Effector memory CD4-positive, alpha-beta T cell (primary cell): Measurements from ENCODE around the gene TCF7L2.

Source experiments
- DNase-seq, 3 donors: peaks; one replicate each; pipeline ENCODE4 v3.0.0-alpha.2; 2020
- H3K27ac ChIP-seq: 2 replicates; pipeline ENCODE4 v1.7.0; 2013; ENCODE audit warnings: mild to moderate bottlenecking, low read length, moderate library complexity; ENCODE audit not compliant: insufficient read depth, poor library complexity, severe bottlenecking
- H3K27me3 ChIP-seq: replicated peaks from 2 replicates; pipeline ENCODE4 v1.7.0; 2013; ENCODE audit warnings: mild to moderate bottlenecking, low read length; ENCODE audit not compliant: insufficient read depth, control insufficient read depth, poor library complexity, severe bottlenecking
- H3K36me3 ChIP-seq: 2 replicates; pipeline ENCODE4 v1.7.0; 2013; ENCODE audit warnings: mild to moderate bottlenecking, low read length, moderate library complexity; ENCODE audit not compliant: control insufficient read depth, insufficient read depth
- H3K4me1 ChIP-seq: 2 replicates; pipeline ENCODE4 v1.7.0; 2013; ENCODE audit warnings: low read length, mild to moderate bottlenecking; ENCODE audit not compliant: control insufficient read depth, insufficient read depth, poor library complexity, severe bottlenecking
- H3K4me3 ChIP-seq: 2 replicates; pipeline ENCODE4 v1.7.0; 2013; ENCODE audit warnings: low read length, low read depth, mild to moderate bottlenecking; ENCODE audit not compliant: insufficient read depth, poor library complexity, severe bottlenecking
- H3K9me3 ChIP-seq: 2 replicates; pipeline ENCODE4 v1.7.0; 2013; ENCODE audit warnings: mild to moderate bottlenecking, low read length, moderate library complexity; ENCODE audit not compliant: control insufficient read depth

The TCF7L2 gene

GRCh38 chr10:112945811-112946210, 4.2 kb upstream of the TCF7L2 start:
- no peak for DNase-seq
- H3K9me3 ChIP-seq, result no peaks in the 10 kb centered on the region
- H3K27me3 ChIP-seq, result no peaks in the 10 kb centered on the region
- H3K4me3 ChIP-seq, result no peak overlapping the region
- peaks cover 12% of the 10 kb centered on the region for H3K4me1 ChIP-seq
- no peak overlapping the region for H3K27ac ChIP-seq
- no peaks in the 10 kb centered on the region for H3K36me3 ChIP-seq

- no peaks in the 10 kb centered on the region for H3K9me3 ChIP-seq
- no peaks in the 10 kb centered on the region for H3K27me3 ChIP-seq
- peaks cover 13% of the 10 kb centered on the region for H3K4me1 ChIP-seq
- H3K4me3 ChIP-seq, result no peak overlapping the region
- no peaks in the 10 kb centered on the region for H3K36me3 ChIP-seq
- DNase-seq, result no peak
- H3K27ac ChIP-seq, result no peak overlapping the region
Observed at GRCh38 chr10:112946649-112947048, 3.4 kb upstream of the TCF7L2 start.

DNA sequence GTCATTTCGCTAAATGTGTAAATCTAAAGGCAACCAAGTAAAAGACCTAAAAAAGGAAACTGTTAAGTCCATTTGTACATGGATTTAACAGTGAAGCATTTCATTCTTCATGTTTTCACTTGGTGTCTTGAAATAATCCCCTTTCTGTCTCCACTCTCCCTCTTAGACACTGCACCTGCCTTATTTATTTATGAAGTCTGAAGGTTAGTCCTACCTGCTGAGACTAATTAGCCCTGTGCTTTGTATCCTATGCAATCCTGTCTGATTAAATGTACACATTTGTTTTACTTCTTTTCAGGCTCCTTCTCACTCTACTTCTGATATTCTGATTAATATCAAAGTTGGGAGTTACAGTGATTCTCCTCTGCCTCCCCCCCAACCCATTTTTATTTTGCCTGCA, 1.9 kb upstream of the TCF7L2 start:
- DNase-seq, result no peak
- Histone ChIP-seq H3K4me3 (no peak overlapping the region), H3K27me3 (no peaks in the 10 kb centered on the region), H3K4me1 (peaks cover 21% of the 10 kb centered on the region), H3K27ac (no peak overlapping the region), H3K36me3 (no peaks in the 10 kb centered on the region), H3K9me3 (no peaks in the 10 kb centered on the region)

DNA sequence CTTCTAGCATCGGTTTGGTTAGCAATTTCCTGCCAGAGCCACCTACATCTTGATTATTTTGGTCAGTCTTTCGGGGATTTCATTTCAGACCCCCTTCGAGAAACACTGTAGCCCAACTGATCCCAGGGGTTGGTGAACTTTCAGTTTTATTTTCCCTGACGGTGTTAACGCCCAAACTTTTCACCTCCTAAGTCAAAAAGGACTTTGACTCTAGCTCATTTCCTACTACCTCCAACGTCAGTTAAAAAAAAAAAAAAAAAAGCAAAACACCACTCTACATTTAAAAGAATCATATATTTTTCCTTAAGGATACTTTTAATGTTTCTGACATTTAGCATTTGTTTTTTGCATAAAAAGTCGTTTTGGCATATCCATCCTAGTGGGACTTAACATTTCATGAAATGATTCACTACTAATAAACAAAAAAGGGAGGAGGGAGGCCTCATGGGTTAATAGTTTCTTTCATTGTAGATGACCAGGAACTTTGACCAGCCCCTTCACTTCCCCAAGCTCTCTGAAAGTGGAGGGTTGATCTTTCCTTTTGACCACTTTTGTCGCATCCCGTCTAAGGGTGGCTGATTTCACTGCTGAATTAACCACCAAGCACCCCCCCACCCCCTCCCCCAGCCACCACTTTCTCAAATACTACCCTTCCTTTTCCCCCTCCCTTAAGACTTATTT, 764 bp upstream of the TCF7L2 start:
- peak overlapping the region; percentile 64 for H3K4me3 ChIP-seq
- H3K27ac ChIP-seq, result no peak overlapping the region
- H3K27me3 ChIP-seq, result no peaks in the 10 kb centered on the region
- no peaks in the 10 kb centered on the region for H3K9me3 ChIP-seq
- peaks cover 21% of the 10 kb centered on the region for H3K4me1 ChIP-seq
- DNase-seq, result no peak
- H3K36me3 ChIP-seq, result no peaks in the 10 kb centered on the region

DNA sequence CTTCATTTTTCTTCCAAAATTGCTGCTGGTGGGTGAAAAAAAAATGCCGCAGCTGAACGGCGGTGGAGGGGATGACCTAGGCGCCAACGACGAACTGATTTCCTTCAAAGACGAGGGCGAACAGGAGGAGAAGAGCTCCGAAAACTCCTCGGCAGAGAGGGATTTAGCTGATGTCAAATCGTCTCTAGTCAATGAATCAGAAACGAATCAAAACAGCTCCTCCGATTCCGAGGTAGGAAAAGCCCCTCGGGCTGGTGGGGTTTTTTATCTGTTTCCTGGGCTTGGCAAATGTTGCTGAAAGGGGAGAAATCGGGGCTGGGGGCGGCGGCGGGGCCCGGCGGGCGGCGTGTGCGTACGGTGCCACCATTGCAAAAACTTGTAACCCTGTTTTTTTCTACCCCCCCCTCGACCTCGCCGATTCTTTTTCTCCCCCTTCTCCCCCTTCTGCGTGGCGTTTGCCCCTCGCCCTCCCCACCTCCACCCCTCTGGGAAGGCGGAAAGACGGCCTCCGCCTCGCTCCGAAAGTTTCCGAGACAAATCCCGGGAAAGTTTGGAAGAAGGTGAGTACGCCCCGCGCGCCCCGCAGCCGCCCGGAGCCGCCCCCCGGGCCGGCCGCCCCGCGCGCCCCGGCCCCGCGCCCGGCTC, 789 bp downstream of the TCF7L2 start:
- no peaks in the 10 kb centered on the region for H3K9me3 ChIP-seq
- H3K27ac ChIP-seq, result peak overlapping the region; percentile 18
- H3K27me3 ChIP-seq, result no peaks in the 10 kb centered on the region
- H3K36me3 ChIP-seq, result no peaks in the 10 kb centered on the region
- no peak for DNase-seq
- H3K4me3 ChIP-seq, result peak overlapping the region; percentile 64
- H3K4me1 ChIP-seq, result peaks cover 21% of the 10 kb centered on the region

DNA sequence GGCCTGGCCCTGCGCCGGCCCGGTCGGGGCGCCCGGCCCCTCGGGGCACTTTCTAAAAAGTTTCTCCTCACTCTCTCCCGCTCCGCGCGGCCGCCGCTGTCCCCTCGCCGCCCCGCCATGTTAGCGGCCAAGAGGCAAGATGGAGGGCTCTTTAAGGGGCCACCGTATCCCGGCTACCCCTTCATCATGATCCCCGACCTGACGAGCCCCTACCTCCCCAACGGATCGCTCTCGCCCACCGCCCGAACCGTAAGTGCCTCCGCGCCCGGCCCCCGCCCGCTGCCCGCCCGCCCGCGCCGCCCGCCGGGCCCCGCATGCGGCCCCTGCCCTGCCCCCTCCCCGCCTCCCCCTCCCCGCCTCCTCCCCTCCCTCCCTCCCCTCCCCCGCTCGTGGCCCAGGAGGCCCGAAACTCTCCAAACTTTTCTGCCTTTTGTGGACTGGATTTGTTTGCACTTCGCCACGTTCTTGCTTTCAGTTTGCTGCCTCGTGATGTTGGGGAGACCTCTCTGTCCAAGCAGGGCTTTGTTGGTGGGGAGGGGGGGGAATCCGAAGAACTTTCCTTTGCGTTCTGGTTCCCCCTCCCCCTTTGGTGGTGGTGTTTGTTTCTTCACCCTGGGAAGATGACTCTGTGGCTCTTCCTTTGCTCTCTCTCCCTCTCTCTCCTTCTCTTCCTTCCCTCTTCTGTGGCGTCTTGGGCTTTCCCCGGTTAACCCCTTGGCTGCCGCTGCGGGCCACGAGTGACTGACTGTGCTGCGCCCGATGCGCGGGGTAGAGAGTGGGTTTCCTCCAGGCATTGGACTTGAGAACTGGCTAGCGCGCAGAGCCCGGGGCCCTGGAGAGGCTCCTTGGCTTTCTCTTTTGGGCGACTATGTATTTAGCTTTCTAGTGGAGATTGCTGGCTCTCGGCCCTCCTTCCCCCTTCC, 1.6 kb downstream of the TCF7L2 start:
- Histone ChIP-seq H3K36me3 (no peaks in the 10 kb centered on the region), H3K27me3 (no peaks in the 10 kb centered on the region), H3K4me3 (peak overlapping the region; percentile 64), H3K9me3 (no peaks in the 10 kb centered on the region), H3K4me1 (peaks cover 21% of the 10 kb centered on the region), H3K27ac (peak overlapping the region; percentile 18)
- DNase-seq, result peak; percentile 19 to 23 (median 22)

GRCh38 chr10:112952282-112953173, 2.5 kb downstream of the TCF7L2 start:
- Histone ChIP-seq H3K4me3 (peak overlapping the region; percentile 61), H3K36me3 (no peaks in the 10 kb centered on the region), H3K9me3 (no peaks in the 10 kb centered on the region), H3K27ac (peak overlapping the region; percentile 18), H3K4me1 (peaks cover 21% of the 10 kb centered on the region), H3K27me3 (no peaks in the 10 kb centered on the region)
- DNase-seq, result no peak

DNA sequence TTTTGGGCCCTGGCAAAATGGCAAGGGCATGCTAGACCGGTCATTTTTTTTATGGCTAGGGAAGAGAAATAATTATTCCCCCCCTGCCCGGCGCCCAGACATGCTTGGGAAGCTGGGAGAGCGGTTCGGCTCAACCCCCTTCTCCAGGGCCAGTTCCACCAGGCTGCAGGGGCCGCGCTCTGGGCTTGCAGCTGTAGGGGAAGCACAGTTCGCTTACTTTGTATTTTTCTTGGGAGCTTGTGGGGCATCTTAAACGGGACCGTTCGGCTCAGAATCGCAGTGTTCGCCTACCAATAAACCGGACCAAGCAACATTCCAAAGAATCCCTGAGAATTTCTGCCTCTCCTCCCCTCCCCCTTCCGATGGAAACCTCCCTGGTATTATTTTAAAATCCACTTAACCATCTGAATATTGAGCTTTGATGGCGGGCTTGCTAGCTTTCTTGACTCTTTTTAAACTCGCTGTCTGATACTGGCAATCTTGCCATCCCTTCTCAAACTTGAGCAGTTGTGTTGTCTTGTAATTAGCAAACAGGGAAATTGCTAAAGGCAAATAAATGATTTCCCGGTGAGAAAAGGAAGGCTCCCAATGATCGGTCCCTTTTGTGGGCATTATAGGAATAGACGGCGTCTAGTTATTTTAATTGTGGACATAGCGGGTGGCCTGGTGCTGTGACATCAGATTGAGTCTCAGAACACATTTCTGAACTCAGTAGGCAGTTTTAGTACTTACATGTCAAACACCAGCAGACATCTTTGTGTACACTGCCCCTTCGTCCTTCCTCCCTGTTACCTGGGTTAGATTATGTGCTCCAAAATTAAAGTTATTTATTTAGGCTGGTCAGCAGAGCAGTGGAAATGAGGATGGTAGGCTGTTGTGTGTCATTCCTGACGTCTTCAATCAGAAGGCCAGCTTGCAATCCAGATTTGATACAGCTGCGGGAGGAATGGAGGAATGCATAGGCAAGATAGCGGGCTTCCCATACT, 3.4 kb downstream of the TCF7L2 start:
- Histone ChIP-seq H3K4me1 (peaks cover 21% of the 10 kb centered on the region), H3K4me3 (no peak overlapping the region), H3K36me3 (no peaks in the 10 kb centered on the region), H3K9me3 (no peaks in the 10 kb centered on the region), H3K27me3 (no peaks in the 10 kb centered on the region), H3K27ac (no peak overlapping the region)
- DNase-seq, result no peak
